K562 (cell line): ENCODE results near the gene GPR162. TPM values are rescaled to one million over a fixed set of nuclear protein-coding genes. Genes with fewer than 3 reads are reported as not detected.

Source experiments
- CBFA2T3 ChIP-seq: fragments of 450-650 bp; IDR thresholded peaks from 2 replicates; pipeline ENCODE4 v1.6.1; 2017
- CTBP1 ChIP-seq: fragments of 450-650 bp; IDR thresholded peaks from 2 replicates; pipeline ENCODE4 v1.6.1; 2016; ENCODE audit warnings: borderline replicate concordance
- E2F6 ChIP-seq, 2 experiments: IDR thresholded peaks; 2 replicates each; pipeline ENCODE4 v1.6.1; 2011; ENCODE audit warnings: borderline replicate concordance in 1 of 2, control low read depth in 1 of 2, low read depth in 1 of 2, low read length in 1 of 2, mild to moderate bottlenecking in 1 of 2, mixed read lengths in 1 of 2, moderate library complexity in 1 of 2; ENCODE audit not compliant: insufficient read depth in 1 of 2, insufficient read length in 1 of 2, poor library complexity in 1 of 2, severe bottlenecking in 1 of 2; ENCODE audit errors: extremely low read depth in 1 of 2
- ELK1 ChIP-seq: sonication (generic); formaldehyde crosslinking; IDR thresholded peaks from 2 replicates; pipeline ENCODE4 v1.8.1; 2022; ENCODE audit warnings: missing genetic modification reagents
- FOXJ2 ChIP-seq: fragments of 200-800 bp; sonication (Bioruptor generic); IDR thresholded peaks from 2 replicates; pipeline ENCODE4 v1.6.1; 2016; ENCODE audit warnings: missing genetic modification characterization, missing compliant biosample characterization
- GABPB2 ChIP-seq: fragments of 250-450 bp; sonication (Bioruptor Pico); conservative IDR thresholded peaks from 2 replicates; pipeline ENCODE4 v1.5.1; 2021; ENCODE audit warnings: mild to moderate bottlenecking
- MXI1 ChIP-seq: IDR thresholded peaks from 2 replicates; pipeline ENCODE4 v1.6.1; 2011; ENCODE audit warnings: low read depth, mild to moderate bottlenecking, improper control_type of control experiment, low read length
- NBN ChIP-seq: fragments of 450-650 bp; IDR thresholded peaks from 2 replicates; pipeline ENCODE4 v1.6.1; 2016; ENCODE audit warnings: low read depth, mild to moderate bottlenecking
- PHF8 ChIP-seq: fragments of 200-600 bp; sonication (generic); IDR thresholded peaks from 2 replicates; pipeline ENCODE4 v1.6.1; 2012; ENCODE audit warnings: mixed run types, mild to moderate bottlenecking, inconsistent platforms, low read length, moderate library complexity, borderline replicate concordance
- POLR2AphosphoS5 ChIP-seq: IDR thresholded peaks from 2 replicates; pipeline ENCODE4 v1.6.1; 2011; ENCODE audit warnings: mild to moderate bottlenecking, low read depth, low read length, moderate library complexity; ENCODE audit not compliant: control insufficient read depth, insufficient read depth
- RB1 ChIP-seq: fragments of 450-650 bp; IDR thresholded peaks from 2 replicates; pipeline ENCODE4 v1.6.1; 2017; ENCODE audit warnings: low read depth, mild to moderate bottlenecking
- SPI1 ChIP-seq: IDR thresholded peaks from 2 replicates; pipeline ENCODE4 v1.6.1; 2011; ENCODE audit warnings: low read depth, low read length, control low read depth, borderline replicate concordance
- TARDBP ChIP-seq: fragments of 450-650 bp; IDR thresholded peaks from 2 replicates; pipeline ENCODE4 v1.6.1; 2016
- TRIM28 ChIP-seq: fragments of 450-650 bp; IDR thresholded peaks from 2 replicates; pipeline ENCODE4 v1.6.1; 2017
- ZMIZ1 ChIP-seq, 2 experiments: fragments of 150-350 bp in 1 of 2; IDR thresholded peaks; 2 replicates each; pipeline ENCODE4 v1.6.1; 2012 to 2016; ENCODE audit warnings: low read depth in 2 of 2, low read length in 2 of 2, mild to moderate bottlenecking in 1 of 2, moderate library complexity in 1 of 2
- ZNF175 ChIP-seq: fragments of 200-800 bp; sonication (Bioruptor generic); IDR thresholded peaks from 2 replicates; pipeline ENCODE4 v1.6.1; 2016; ENCODE audit warnings: low read depth, mild to moderate bottlenecking, missing genetic modification characterization, missing compliant biosample characterization
- ZNF324 ChIP-seq: fragments of 250-450 bp; sonication (Bioruptor Pico); IDR thresholded peaks from 2 replicates; pipeline ENCODE4 v1.4.0; 2020; ENCODE audit warnings: mild to moderate bottlenecking
- ZNF518B ChIP-seq: fragments of 250-450 bp; sonication (Bioruptor Pico); IDR thresholded peaks from 2 replicates; pipeline ENCODE4 v1.5.0; 2021; ENCODE audit warnings: mild to moderate bottlenecking, moderate library complexity
- ZNF551 ChIP-seq: fragments of 250-450 bp; sonication (Bioruptor Pico); IDR thresholded peaks from 2 replicates; pipeline ENCODE4 v1.5.0; 2021; ENCODE audit warnings: mild to moderate bottlenecking, moderate library complexity
- polyA plus RNA-seq, 8 experiments: library from polyadenylated mRNA; depleted of rRNA in 4 of 8; stranded (reverse) in 5 of 8; unstranded in 3 of 8; fragments of >200 nt; fragmentation: Nextera tagmentation in 2 of 8; fragmentation: Illumina TruSeq in 1 of 8; extraction: Ambion mirVana in 2 of 8; extraction: Trizol in 1 of 8; gene quantifications; 2 replicates each; pipeline versions ENCODE4 v1.2.1 to v1.2.3, GENCODE V29; 2011 to 2014; ENCODE audit warnings: inconsistent platforms in 1 of 8, missing spikeins in 1 of 8
- total RNA-seq, 7 experiments: library from RNA; depleted of rRNA in 6 of 7; stranded (reverse); fragments of >200 nt in 6 of 7; fragmentation: Illumina TruSeq in 2 of 7; extraction: Trizol in 2 of 7; gene quantifications; 2 replicates each; pipeline versions ENCODE4 v1.2.1 to v1.2.3, GENCODE V29; 2011 to 2021; ENCODE audit warnings: low replicate concordance in 1 of 7

GPR162 gene
- total and polyA plus RNA-seq, 9 of the 15 experiments (the other 6 are each of a cell fraction or from before 2014, with no cell fraction given): 0.65 to 1.8 (median 1.1) TPM; not detected in 2

- no peak for TF ChIP-seq ZNF518B (CRISPR knock-in tag)
- TF ChIP-seq E2F6 (IDR thresholded peaks at IDR 0.05; ENCODE audit: borderline replicate concordance in 1 of 2, extremely low read depth in 1 of 2, insufficient read depth in 1 of 2, insufficient read length in 1 of 2, low read depth in 1 of 2, low read length in 1 of 2, poor library complexity in 1 of 2, severe bottlenecking in 1 of 2): peak; percentile 20 to 29
- TF ChIP-seq ZNF175 (CRISPR knock-in tag): no peak
- TF ChIP-seq SPI1: 0 out of 2 replicates have a peak, but pooled peaks have one; percentile 24
- 0 out of 2 replicates have a peak, but pooled peaks have one; percentile 17 for TF ChIP-seq NBN
- TF ChIP-seq RB1: peak; percentile 14; the same call in 1 of the 2 replicates
- no peak for TF ChIP-seq ZNF324 (CRISPR knock-in tag)
- no peak for TF ChIP-seq ZNF551 (CRISPR knock-in tag)
- no peak for TF ChIP-seq TARDBP
- TF ChIP-seq TRIM28: no peak
- TF ChIP-seq FOXJ2 (tag): no peak
- TF ChIP-seq MXI1: no peak
- no peak for TF ChIP-seq GABPB2 (CRISPR knock-in tag)
- peak; percentile 64 for TF ChIP-seq CBFA2T3
- TF ChIP-seq ZMIZ1 (IDR thresholded peaks at IDR 0.05; ENCODE audit: low read depth in 2 of 2, low read length in 2 of 2): no peak
- TF ChIP-seq POLR2AphosphoS5: peak; percentile 21; the same call in 1 of the 2 replicates
- TF ChIP-seq PHF8: peak; percentile 35; the same call in 1 of the 2 replicates
- no peak for TF ChIP-seq CTBP1
- no peak for TF ChIP-seq ELK1 (CRISPR knock-in tag)
Measured at GRCh38 chr12:6828781-6829535, 7.3 kb downstream of the GPR162 start (continued).
